Memory B cell (primary cell): Measurements from ENCODE around the gene NDUFA6.
"Not testable (repeated sequence)": the region's sequence is repeated elsewhere in the genome, so short reads cannot be mapped to it uniquely, and the experiment has no call there.

ENCODE experiments used
- ATAC-seq: fragments of 150-1000 bp; cut with Tn5 transposase; 2 replicates; pipeline ENCODE4 v1.10.0; 2021; ENCODE audit warnings: low read depth, mild to moderate bottlenecking, moderate library complexity
- DNase-seq, 2 donors: peaks; one replicate each; pipeline ENCODE4 v3.0.0; 2022; ENCODE audit warnings: low spot score in 2 of 2
- H3K27ac Mint-ChIP-seq: one replicate; pipeline ENCODE4 v1.8.0; 2022; ENCODE audit warnings: mild to moderate bottlenecking, moderate library complexity, mixed read lengths
- H3K27me3 Mint-ChIP-seq: one replicate; pipeline ENCODE4 v1.8.0; 2022; ENCODE audit warnings: mixed read lengths
- H3K36me3 Mint-ChIP-seq: one replicate; pipeline ENCODE4 v1.8.0; 2022; ENCODE audit warnings: mild to moderate bottlenecking, mixed read lengths
- H3K4me1 Mint-ChIP-seq: one replicate; pipeline ENCODE4 v1.8.0; 2022; ENCODE audit warnings: mixed read lengths
- H3K4me3 Mint-ChIP-seq: one replicate; pipeline ENCODE4 v1.8.0; 2022; ENCODE audit warnings: mild to moderate bottlenecking, moderate library complexity, mixed read lengths
- H3K9me3 Mint-ChIP-seq: one replicate; pipeline ENCODE4 v1.8.0; 2022; ENCODE audit warnings: mixed read lengths

The NDUFA6 gene

DNA sequence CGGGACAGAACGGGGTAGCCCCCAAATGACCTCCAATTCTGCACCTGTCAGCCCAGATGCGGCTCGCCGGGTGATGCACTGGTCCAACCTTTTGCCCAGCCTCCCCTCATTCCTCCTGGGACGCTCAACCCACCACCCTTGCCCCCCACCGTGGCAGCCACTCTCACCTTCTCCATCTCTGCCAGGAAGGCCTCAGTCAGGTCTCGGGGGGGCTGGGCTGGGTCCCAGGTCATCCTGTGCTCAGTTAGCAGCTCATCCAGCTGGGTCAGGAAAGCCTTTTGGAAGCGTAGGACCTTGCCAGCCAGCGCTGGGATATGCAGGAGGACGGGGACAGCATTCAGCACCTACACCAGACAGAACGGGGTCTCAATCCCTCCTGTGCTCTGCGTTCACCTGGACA is 37.4 kb upstream of the NDUFA6 start:
- H3K27ac Mint-ChIP-seq, result not testable (repeated sequence)

DNA sequence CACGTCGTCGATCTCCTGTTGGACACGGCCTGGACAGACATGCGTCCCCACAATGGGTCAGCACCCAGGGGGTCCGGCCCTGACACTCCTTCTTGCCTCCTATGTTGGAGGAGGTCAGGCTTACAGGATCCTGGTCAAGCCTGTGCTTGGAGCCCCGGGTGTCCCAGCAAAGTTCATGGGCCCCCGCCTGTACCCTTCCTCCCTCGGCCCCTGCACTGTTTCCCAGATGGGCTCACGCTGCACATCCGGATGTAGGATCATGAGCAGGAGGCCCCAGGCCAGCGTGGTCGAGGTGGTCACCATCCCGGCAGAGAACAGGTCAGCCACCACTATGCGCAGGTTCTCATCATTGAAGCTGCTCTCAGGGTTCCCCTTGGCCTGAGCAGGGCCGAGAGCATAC is 37.0 kb upstream of the NDUFA6 start:
- Mint-ChIP-seq H3K9me3 (no peaks in the 10 kb centered on the region), H3K4me1 (peaks cover 2% of the 10 kb centered on the region), H3K27ac (no peak overlapping the region), H3K4me3 (no peak overlapping the region), H3K27me3 (peaks cover 2% of the 10 kb centered on the region), H3K36me3 (peaks cover 2% of the 10 kb centered on the region)
- no peak for DNase-seq
- ATAC-seq, result no peak

More for the DNA sequence above, 37.4 kb upstream of the NDUFA6 start:
- H3K36me3 Mint-ChIP-seq, H3K4me3 Mint-ChIP-seq, H3K27me3 Mint-ChIP-seq, ATAC-seq, DNase-seq, H3K9me3 Mint-ChIP-seq, H3K4me1 Mint-ChIP-seq: not testable (repeated sequence)

DNA sequence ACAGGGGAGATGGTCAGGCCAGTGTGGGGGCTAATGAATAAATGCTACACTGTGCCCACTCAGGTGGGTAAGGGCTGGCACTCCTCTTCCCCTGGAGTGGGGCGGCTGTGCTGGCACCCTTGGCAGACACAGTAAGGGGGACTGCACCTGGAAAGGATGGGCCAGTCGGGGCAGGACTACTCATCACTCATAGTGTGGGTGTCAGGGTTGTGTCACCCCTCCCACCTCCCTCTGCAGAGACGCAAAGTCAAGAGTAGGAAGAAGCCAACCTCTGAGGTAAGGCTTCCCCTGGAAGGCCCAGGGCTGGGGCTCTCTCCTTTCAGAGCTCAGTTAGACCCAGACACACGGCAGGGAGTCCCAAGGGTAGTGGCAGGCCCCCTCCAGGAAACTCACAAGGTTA is 33.0 kb upstream of the NDUFA6 start:
- not testable (repeated sequence) for H3K27ac Mint-ChIP-seq, ATAC-seq, H3K36me3 Mint-ChIP-seq, H3K4me3 Mint-ChIP-seq, H3K9me3 Mint-ChIP-seq, DNase-seq, H3K27me3 Mint-ChIP-seq
- peaks cover 17% of the 10 kb centered on the region for H3K4me1 Mint-ChIP-seq

DNA sequence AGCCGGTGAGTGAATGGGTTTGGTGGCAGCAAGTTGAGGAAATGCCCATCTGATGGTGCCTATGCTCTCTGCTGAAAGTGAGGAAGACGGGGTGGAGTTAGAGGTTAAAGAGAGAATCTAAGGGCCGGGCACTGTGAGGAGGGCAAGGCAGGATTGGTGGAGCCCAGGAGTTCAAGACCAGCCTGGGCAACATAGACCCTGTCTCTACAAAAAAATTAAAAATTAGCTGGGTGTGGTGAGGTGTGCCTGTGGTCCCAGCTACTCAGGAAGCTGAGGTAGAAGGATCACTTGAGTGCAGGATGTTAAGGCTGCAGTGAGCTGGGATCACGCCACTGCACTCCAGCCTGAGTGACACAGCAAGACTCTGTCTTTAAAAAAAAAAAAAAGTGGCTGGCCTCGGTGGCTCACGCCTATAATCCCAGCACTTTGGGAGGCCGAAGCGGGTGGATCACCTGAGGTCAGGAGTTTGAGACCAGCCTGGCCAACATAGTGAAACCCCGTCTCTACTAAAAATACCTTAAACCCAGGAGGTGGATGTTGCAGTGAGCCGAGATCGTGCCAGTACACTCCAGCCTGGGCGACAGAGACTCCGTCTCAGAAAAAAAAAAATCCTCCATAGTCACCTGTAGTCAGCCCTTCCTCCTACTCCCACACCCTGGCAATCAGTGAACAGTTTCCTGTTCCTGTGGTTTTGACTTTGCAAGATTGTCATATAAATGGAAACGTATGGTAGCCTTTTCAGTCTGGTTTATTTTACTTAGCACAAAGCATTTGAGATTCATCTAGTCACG is 29.9 kb upstream of the NDUFA6 start:
- peak overlapping the region; percentile 18 for H3K27ac Mint-ChIP-seq
- not testable (repeated sequence) for H3K36me3 Mint-ChIP-seq, H3K27me3 Mint-ChIP-seq, DNase-seq, H3K9me3 Mint-ChIP-seq
- ATAC-seq, result peak; percentile 58
- peaks cover 15% of the 10 kb centered on the region for H3K4me1 Mint-ChIP-seq
- peak overlapping the region; percentile 74 for H3K4me3 Mint-ChIP-seq

DNA sequence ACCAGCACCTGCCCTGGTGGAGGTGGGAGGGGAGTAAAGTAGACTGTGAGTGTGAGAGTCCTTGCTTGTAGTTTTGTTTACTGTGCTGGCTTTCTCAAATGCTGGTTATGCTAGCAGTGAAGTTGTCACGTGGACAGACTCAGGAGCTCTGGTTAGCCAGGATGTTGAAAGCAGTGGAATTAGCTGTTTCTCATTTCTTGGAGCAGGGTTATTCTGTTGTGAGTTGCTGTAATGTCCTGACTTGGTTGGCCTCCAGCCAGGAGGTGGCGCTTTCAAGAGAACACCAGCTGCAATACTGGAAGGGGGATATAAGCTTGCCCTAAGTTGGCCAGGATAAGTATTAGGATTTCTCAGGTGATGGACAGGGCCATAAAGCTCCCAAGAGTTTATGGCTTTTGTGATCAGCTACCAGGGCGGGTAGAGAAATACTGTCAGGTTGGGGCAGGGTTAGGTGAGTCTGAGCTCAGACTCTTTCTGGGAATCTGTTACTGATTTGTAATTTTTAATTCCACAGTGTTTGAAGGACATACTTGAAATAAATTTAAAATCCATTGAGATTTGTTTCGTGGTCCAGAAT is 26.4 kb upstream of the NDUFA6 start:
- H3K4me3 Mint-ChIP-seq, result no peak overlapping the region
- no peak overlapping the region for H3K27ac Mint-ChIP-seq
- no peaks in the 10 kb centered on the region for H3K27me3 Mint-ChIP-seq
- ATAC-seq (no peak), DNase-seq (no peak)
- peaks cover 11% of the 10 kb centered on the region for H3K36me3 Mint-ChIP-seq
- H3K9me3 Mint-ChIP-seq, result peaks cover 6% of the 10 kb centered on the region
- H3K4me1 Mint-ChIP-seq, result peaks cover 15% of the 10 kb centered on the region

DNA sequence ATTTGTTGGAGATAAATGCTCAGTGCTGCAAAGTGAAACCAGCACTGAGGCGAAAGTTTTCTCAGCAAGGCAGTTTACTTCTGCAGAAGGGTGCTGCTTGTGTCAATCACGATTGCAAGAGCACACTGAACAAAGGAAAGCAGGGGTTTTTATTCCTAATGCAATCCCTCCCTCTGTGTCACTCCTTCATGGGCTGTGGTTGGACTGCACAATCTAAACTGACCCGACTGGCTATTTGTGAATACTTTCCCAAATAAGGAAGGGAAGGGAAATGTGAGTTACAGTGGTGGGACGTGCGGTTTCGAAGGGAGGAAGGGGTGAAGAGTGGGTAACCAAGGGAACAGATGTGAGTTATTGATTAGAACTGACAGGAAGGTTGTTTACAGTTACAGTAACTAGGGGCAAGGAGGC is 24.9 kb upstream of the NDUFA6 start:
- Mint-ChIP-seq H3K36me3 (peaks cover 11% of the 10 kb centered on the region), H3K4me1 (peaks cover 11% of the 10 kb centered on the region)
- not testable (repeated sequence) for H3K4me3 Mint-ChIP-seq, H3K27me3 Mint-ChIP-seq, H3K9me3 Mint-ChIP-seq, DNase-seq, ATAC-seq, H3K27ac Mint-ChIP-seq

DNA sequence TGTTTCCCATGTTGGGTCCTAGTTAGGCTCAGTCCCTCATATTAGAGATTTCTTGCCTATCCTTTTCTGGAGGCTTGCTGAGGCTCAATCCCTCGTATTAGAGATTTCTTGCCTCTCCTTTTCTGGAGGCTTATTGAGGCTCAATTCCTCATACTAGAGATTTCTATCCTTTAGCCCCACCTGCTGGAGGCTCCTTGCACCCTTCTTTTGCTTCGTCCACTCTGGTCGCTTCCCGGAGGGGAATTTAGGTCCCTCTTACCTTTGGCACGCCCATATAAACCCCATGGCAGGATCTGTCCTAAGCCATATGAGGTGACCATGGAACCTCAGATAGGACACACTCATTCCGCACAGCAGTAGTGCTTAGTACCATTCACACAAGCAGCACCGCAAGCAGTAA is 24.1 kb upstream of the NDUFA6 start:
- Mint-ChIP-seq H3K9me3 (peaks cover 6% of the 10 kb centered on the region), H3K4me3 (no peak overlapping the region), H3K36me3 (peaks cover 11% of the 10 kb centered on the region), H3K4me1 (peaks cover 5% of the 10 kb centered on the region), H3K27ac (no peak overlapping the region), H3K27me3 (no peaks in the 10 kb centered on the region)
- ATAC-seq (no peak), DNase-seq (no peak)

DNA sequence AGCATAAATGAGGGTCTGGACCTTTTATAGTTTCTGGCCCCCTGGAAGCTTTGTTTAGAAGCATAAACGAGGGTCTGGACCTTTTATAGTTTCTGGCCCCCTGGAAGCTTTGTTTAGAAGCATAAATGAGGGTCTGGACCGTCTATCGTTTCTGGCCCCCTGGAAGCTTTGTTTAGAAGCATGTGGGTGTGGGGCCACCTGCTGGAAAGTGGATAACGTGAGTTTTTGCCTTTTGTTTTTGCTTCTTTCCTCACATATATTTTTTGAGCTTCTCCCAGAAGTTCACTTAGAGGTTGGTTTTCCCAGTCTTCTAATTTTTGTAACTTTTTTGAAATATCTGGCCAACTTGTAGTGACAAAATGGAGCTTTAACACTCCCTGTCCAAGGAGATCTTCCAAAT is 22.2 kb upstream of the NDUFA6 start:
- ATAC-seq, DNase-seq, H3K4me3 Mint-ChIP-seq, H3K9me3 Mint-ChIP-seq, H3K27me3 Mint-ChIP-seq, H3K4me1 Mint-ChIP-seq, H3K27ac Mint-ChIP-seq: not testable (repeated sequence)
- peaks cover 11% of the 10 kb centered on the region for H3K36me3 Mint-ChIP-seq

DNA sequence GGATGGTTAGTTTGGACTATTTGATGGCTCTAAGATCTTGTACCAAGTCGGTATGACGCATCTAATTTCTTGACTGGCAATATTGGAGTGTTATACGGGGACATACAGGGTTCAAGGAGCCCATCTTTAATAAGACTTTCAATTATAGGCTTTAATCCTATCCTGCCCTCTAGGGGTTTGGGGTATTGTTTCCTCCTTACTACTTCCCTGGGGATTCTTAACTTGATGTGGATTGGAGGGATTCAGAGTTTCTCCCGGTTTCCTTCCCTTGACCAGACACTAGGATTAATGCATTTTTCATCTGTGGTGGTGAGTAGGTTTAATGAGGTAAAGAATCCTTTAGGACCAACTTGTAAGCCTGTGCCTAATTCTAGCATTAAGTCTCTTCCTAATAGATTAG is 21.2 kb upstream of the NDUFA6 start:
- Mint-ChIP-seq H3K27ac (no peak overlapping the region), H3K4me3 (no peak overlapping the region), H3K27me3 (no peaks in the 10 kb centered on the region), H3K9me3 (peaks cover 6% of the 10 kb centered on the region), H3K4me1 (no peaks in the 10 kb centered on the region), H3K36me3 (peaks cover 11% of the 10 kb centered on the region)
- DNase-seq (no peak), ATAC-seq (no peak)

DNA sequence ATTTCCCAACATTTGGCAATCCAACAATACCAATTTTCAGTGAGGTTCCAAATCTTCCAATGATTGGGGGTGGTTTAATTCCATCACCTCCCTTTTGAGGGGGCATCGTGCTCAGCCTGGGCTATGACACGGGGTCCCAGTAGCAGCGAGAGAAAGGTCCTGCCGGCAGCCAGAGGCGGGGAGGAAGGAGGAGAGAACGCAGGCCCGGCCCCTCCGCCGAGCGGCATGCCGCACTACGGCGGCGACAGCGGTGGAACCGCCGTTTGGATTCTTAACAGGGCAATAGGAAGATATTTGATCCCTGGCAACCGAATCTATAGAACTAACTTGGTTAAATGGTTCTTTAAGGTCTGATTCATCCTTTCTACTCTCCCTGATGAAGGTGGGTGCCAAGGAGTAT is 18.3 kb upstream of the NDUFA6 start:
- H3K36me3 Mint-ChIP-seq, result peaks cover 11% of the 10 kb centered on the region
- H3K27ac Mint-ChIP-seq, result no peak overlapping the region
- H3K27me3 Mint-ChIP-seq, result no peaks in the 10 kb centered on the region
- ATAC-seq (no peak), DNase-seq (no peak)
- H3K9me3 Mint-ChIP-seq, result peaks cover 8% of the 10 kb centered on the region
- no peaks in the 10 kb centered on the region for H3K4me1 Mint-ChIP-seq
- no peak overlapping the region for H3K4me3 Mint-ChIP-seq

DNA sequence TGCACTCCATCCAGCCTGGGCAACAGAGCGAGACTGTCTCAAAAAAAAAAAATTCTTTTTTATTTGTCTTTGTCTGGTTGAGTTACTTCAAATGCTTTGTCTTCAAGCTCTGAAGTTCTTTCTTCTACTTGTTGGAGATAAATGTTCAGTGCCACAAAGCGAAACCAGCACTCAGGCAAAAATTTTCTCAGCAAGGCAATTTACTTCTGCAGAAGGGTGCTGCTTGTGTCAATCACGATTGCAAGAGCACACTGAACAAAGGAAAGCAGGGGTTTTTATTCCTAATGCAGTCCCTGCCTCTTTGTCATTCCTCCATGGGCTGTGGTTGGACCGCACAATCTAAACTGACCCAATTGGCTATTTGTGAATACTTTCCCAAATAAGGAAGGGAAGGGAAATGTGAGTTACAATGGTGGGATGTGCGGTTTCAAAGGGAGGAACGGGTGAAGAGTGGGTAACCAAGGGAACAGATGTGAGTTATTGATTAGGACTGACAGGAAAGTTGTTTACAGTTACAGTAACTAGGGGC is 13.8 kb upstream of the NDUFA6 start:
- H3K4me1 Mint-ChIP-seq, H3K4me3 Mint-ChIP-seq, ATAC-seq, H3K27me3 Mint-ChIP-seq, DNase-seq, H3K27ac Mint-ChIP-seq: not testable (repeated sequence)
- Mint-ChIP-seq H3K36me3 (peaks cover 24% of the 10 kb centered on the region), H3K9me3 (peaks cover 11% of the 10 kb centered on the region)

DNA sequence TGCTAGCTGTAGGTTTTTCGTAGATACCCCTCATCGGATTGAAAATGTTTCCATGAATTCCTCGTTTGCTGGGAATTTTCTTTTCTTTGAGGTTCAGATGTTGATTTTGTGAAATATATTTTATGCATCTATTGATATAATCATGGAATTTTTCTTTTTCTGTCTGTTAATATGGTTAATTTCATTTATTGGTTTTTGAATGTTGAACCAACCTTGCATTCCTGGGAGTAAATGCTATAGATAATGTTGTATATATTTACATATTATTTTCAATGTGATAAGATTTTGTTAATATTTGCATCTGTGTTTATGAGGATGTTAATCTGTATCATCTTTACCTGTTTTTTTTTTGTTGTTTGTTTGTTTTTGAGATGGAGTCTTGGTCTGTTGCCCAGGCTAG is 10.6 kb upstream of the NDUFA6 start:
- Mint-ChIP-seq H3K4me3 (no peak overlapping the region), H3K27ac (no peak overlapping the region), H3K9me3 (peaks cover 12% of the 10 kb centered on the region), H3K27me3 (no peaks in the 10 kb centered on the region), H3K36me3 (peaks cover 30% of the 10 kb centered on the region), H3K4me1 (no peaks in the 10 kb centered on the region)
- no peak for ATAC-seq
- no peak for DNase-seq

DNA sequence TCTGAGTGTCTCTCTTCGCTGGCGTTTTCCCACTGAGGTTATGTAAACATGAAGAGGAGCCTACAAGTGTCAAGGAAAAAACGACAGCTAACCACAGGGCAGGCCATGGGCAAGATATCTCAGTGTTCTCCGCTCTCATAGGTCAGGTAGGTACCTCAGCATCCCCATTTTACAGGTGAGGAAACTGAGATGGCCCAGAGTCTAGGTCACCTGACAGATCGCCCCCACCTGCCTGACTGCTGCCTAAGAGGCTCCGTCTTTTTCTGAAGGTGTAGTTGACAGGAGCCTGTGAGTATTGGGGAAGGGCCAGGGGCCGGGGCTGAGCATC is 847 bp upstream of the NDUFA6 start:
- no peak for DNase-seq
- peaks cover 3% of the 10 kb centered on the region for H3K36me3 Mint-ChIP-seq
- H3K4me1 Mint-ChIP-seq, result peaks cover 16% of the 10 kb centered on the region
- ATAC-seq, result no peak
- H3K27ac Mint-ChIP-seq, result peak overlapping the region; percentile 95
- no peaks in the 10 kb centered on the region for H3K9me3 Mint-ChIP-seq
- H3K4me3 Mint-ChIP-seq, result peak overlapping the region; percentile 96
- no peaks in the 10 kb centered on the region for H3K27me3 Mint-ChIP-seq

DNA sequence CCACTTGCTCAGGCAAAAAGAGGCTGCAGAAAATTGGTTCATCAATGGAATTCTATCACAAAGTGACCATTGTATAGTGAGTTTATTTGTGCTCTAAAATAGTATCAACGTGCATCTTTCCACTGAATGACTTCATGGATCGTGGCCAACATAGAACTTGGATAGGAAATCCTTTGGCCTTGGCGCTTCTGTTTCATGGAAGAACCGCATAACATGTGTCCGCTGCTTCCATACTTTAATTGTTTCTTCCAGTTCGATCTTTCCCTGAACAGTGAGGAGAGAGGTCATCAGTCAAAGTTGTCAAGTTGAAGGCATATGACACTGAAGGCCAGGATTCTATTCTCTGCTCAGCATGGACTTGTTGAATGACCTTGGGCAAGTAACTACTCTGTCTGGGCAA is 4.5 kb downstream of the NDUFA6 start:
- DNase-seq (no peak), ATAC-seq (no peak)
- H3K4me3 Mint-ChIP-seq, result no peak overlapping the region
- H3K27me3 Mint-ChIP-seq, result no peaks in the 10 kb centered on the region
- no peak overlapping the region for H3K27ac Mint-ChIP-seq
- peaks cover 18% of the 10 kb centered on the region for H3K36me3 Mint-ChIP-seq
- H3K4me1 Mint-ChIP-seq, result peaks cover 16% of the 10 kb centered on the region
- no peaks in the 10 kb centered on the region for H3K9me3 Mint-ChIP-seq

DNA sequence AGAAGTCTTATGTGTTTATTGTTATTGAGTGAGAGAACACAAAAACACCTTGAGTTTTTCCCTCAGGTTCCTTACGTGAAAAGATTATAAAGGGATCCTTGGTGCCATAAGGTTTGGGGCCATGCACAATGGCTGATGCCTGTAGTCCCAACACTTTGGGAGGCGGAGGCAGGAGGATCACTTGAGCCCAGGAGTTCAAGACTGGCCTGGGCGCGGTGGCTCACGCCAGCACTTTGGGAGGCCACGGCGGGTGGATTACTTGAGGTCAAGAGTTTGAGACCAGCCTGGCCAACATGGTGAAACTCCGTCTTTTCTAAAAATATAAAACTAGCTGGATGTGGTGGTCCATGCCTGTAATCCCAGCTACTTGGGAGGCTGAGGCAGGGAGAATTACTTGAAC is 5.7 kb downstream of the NDUFA6 start:
- H3K4me1 Mint-ChIP-seq, result peaks cover 16% of the 10 kb centered on the region
- ATAC-seq (no peak), DNase-seq (no peak)
- no peaks in the 10 kb centered on the region for H3K9me3 Mint-ChIP-seq
- H3K27me3 Mint-ChIP-seq, result no peaks in the 10 kb centered on the region
- H3K27ac Mint-ChIP-seq, result no peak overlapping the region
- H3K36me3 Mint-ChIP-seq, result peaks cover 18% of the 10 kb centered on the region
- no peak overlapping the region for H3K4me3 Mint-ChIP-seq
